Smooth muscle cell (in vitro differentiated cells): ENCODE results near the gene CDK14. TPM values are rescaled to one million over a fixed set of nuclear protein-coding genes. Genes with fewer than 3 reads are reported as not detected.

ENCODE experiments used
- DNase-seq: peaks from one replicate; lab custom pipeline; 2025; ENCODE audit not compliant: unreplicated experiment; lab: John Stamatoyannopoulos, UW
- H2AFZ ChIP-seq: fragments of 200-600 bp; sonication (generic); 2 replicates; pipeline ENCODE4 v1.6.0; 2016; ENCODE audit warnings: antibody characterized with exemption, low read depth, mild to moderate bottlenecking
- H3F3A ChIP-seq: fragments of 200-600 bp; sonication (generic); 2 replicates; pipeline ENCODE4 v1.6.0; 2017; ENCODE audit warnings: antibody characterized with exemption, low read depth
- H3K27ac ChIP-seq: fragments of 200-600 bp; sonication (generic); 2 replicates; pipeline ENCODE4 v1.5.1; 2016; ENCODE audit warnings: low read depth, mild to moderate bottlenecking
- H3K27me3 ChIP-seq: fragments of 200-600 bp; sonication (generic); 2 replicates; pipeline ENCODE4 v1.6.1; 2016; ENCODE audit warnings: low read depth, mild to moderate bottlenecking
- H3K36me3 ChIP-seq: fragments of 200-600 bp; sonication (generic); 2 replicates; pipeline ENCODE4 v1.5.1; 2016; ENCODE audit warnings: low read depth
- H3K4me1 ChIP-seq: fragments of 200-600 bp; sonication (generic); 2 replicates; pipeline ENCODE4 v1.5.1; 2016; ENCODE audit warnings: low read depth
- H3K4me2 ChIP-seq: fragments of 200-600 bp; sonication (generic); 2 replicates; pipeline ENCODE4 v1.6.0; 2016; ENCODE audit warnings: mild to moderate bottlenecking
- H3K4me3 ChIP-seq: fragments of 200-600 bp; sonication (generic); 2 replicates; pipeline ENCODE4 v1.5.1; 2016; ENCODE audit warnings: mild to moderate bottlenecking
- H3K79me2 ChIP-seq: fragments of 200-600 bp; sonication (generic); 2 replicates; pipeline ENCODE4 v1.6.0; 2016; ENCODE audit warnings: low read depth, mild to moderate bottlenecking
- H3K9ac ChIP-seq: fragments of 200-600 bp; sonication (generic); 2 replicates; pipeline ENCODE4 v1.6.0; 2016; ENCODE audit warnings: low read depth
- H3K9me3 ChIP-seq: fragments of 200-600 bp; sonication (generic); replicated peaks from 2 replicates; pipeline ENCODE4 v1.5.1; 2016; ENCODE audit warnings: low read depth
- H4K20me1 ChIP-seq: fragments of 200-600 bp; sonication (generic); 2 replicates; pipeline ENCODE4 v1.6.0; 2016; ENCODE audit warnings: low read depth
- WGBS: methylation state at CpG from one replicate; pipeline ENCODE4 v1.1.7; 2016; ENCODE audit warnings: low lambda C conversion rate; 5-methylcytosine and 5-hydroxymethylcytosine counted together
- polyA plus RNA-seq: library from polyadenylated mRNA; unstranded; fragments of >200 nt; fragmentation: Nextera tagmentation; extraction: Ambion mirVana; gene quantifications from 2 replicates; pipeline ENCODE4 v1.2.1, GENCODE V29; 2016
- total RNA-seq: library from RNA; depleted of rRNA; stranded (reverse); fragments of >200 nt; gene quantifications from 2 replicates; pipeline ENCODE4 v1.2.3, GENCODE V29; 2014
- TF ChIP-seq, protein P1 (sequence below): fragments of 200-600 bp; sonication (generic); IDR thresholded peaks from 2 replicates; pipeline ENCODE4 v1.5.1; 2017; ENCODE audit warnings: borderline replicate concordance, mild to moderate bottlenecking, antibody characterized with exemption; ENCODE audit not compliant: insufficient read depth, poor library complexity, severe bottlenecking

Gene CDK14
- total and polyA plus RNA-seq, 2 experiments from 2014 or later, result 4.1 to 5.3 TPM

GRCh38 chr7:91230100-91230499 is 634.0 kb downstream of the CDK14 start:
- Histone ChIP-seq H3K9me3 (no peaks in the 10 kb centered on the region), H3K9ac (no peak overlapping the region), H2AFZ (no peak overlapping the region), H3K36me3 (no peaks in the 10 kb centered on the region), H3K4me3 (no peak overlapping the region), H3K27ac (no peak overlapping the region), H4K20me1 (no peaks in the 10 kb centered on the region), H3K4me1 (peaks cover 16% of the 10 kb centered on the region), H3F3A (no peaks in the 10 kb centered on the region), H3K4me2 (no peak overlapping the region), H3K27me3 (peaks cover 4% of the 10 kb centered on the region), H3K79me2 (no peaks in the 10 kb centered on the region)
- 91% methylated on average over 2 of the region's 2 CpGs for WGBS
- TF ChIP-seq, protein P1, sequence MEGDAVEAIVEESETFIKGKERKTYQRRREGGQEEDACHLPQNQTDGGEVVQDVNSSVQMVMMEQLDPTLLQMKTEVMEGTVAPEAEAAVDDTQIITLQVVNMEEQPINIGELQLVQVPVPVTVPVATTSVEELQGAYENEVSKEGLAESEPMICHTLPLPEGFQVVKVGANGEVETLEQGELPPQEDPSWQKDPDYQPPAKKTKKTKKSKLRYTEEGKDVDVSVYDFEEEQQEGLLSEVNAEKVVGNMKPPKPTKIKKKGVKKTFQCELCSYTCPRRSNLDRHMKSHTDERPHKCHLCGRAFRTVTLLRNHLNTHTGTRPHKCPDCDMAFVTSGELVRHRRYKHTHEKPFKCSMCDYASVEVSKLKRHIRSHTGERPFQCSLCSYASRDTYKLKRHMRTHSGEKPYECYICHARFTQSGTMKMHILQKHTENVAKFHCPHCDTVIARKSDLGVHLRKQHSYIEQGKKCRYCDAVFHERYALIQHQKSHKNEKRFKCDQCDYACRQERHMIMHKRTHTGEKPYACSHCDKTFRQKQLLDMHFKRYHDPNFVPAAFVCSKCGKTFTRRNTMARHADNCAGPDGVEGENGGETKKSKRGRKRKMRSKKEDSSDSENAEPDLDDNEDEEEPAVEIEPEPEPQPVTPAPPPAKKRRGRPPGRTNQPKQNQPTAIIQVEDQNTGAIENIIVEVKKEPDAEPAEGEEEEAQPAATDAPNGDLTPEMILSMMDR, result no peak
- DNase-seq, result no peak

DNA sequence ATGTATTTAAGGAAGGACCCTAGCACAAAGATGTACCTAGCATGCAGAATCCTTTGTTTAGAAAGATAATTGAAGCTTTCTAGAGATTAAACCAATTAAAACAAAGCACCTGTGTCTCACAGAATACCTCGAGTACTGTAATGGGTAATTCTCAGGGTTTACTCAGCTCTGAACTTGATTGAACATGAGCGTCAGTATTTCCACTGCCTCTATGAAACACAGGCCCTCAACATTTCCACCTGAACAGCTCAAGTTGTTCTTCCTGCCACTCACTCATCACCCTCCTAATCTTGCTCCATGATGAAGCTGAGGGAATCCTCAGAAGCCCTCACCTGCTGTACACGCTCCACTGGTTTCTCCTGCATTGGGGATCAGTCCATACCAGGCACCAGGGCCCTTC is 634.4 kb downstream of the CDK14 start:
- peaks cover 4% of the 10 kb centered on the region for H3K27me3 ChIP-seq
- H4K20me1 ChIP-seq, result no peaks in the 10 kb centered on the region
- H3K27ac ChIP-seq, result no peak overlapping the region
- H2AFZ ChIP-seq, result no peak overlapping the region
- H3K4me1 ChIP-seq, result peaks cover 16% of the 10 kb centered on the region
- H3K9ac ChIP-seq, result no peak overlapping the region
- no peaks in the 10 kb centered on the region for H3K79me2 ChIP-seq
- TF ChIP-seq, protein P1, result no peak
- no peaks in the 10 kb centered on the region for H3K9me3 ChIP-seq
- H3K36me3 ChIP-seq, result no peaks in the 10 kb centered on the region
- H3F3A ChIP-seq, result no peaks in the 10 kb centered on the region
- DNase-seq, result no peak
- H3K4me3 ChIP-seq, result no peak overlapping the region
- H3K4me2 ChIP-seq, result no peak overlapping the region
- 88% methylated on average over 3 of the region's 3 CpGs for WGBS

DNA sequence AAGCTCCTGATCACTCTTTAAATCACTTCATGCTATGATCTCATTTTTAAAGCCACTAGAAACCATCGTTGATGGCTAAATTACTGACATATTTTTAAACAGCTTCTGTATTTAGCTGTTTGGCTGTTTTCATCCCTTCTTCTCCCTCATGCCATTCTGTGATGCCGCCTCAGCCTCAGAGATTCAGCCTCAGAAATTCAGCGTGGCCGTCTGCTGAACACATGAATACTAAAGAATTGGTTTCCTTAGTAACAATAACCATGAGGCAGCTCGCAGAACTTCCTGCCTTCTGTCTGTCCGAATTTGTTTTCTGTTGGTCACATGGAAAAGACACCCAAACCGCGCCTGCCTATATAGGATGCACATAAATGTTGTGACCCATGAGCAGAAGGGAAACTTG is 637.1 kb downstream of the CDK14 start:
- Histone ChIP-seq H3K79me2 (no peaks in the 10 kb centered on the region), H2AFZ (no peak overlapping the region), H4K20me1 (no peaks in the 10 kb centered on the region), H3K27ac (no peak overlapping the region), H3K27me3 (peaks cover 4% of the 10 kb centered on the region), H3K4me2 (no peak overlapping the region), H3K4me3 (no peak overlapping the region), H3K4me1 (peaks cover 12% of the 10 kb centered on the region), H3K9ac (no peak overlapping the region), H3K36me3 (no peaks in the 10 kb centered on the region), H3K9me3 (no peaks in the 10 kb centered on the region), H3F3A (no peaks in the 10 kb centered on the region)
- DNase-seq, result no peak
- 90% methylated on average over 8 of the region's 8 CpGs for WGBS
- TF ChIP-seq, protein P1, result no peak

DNA sequence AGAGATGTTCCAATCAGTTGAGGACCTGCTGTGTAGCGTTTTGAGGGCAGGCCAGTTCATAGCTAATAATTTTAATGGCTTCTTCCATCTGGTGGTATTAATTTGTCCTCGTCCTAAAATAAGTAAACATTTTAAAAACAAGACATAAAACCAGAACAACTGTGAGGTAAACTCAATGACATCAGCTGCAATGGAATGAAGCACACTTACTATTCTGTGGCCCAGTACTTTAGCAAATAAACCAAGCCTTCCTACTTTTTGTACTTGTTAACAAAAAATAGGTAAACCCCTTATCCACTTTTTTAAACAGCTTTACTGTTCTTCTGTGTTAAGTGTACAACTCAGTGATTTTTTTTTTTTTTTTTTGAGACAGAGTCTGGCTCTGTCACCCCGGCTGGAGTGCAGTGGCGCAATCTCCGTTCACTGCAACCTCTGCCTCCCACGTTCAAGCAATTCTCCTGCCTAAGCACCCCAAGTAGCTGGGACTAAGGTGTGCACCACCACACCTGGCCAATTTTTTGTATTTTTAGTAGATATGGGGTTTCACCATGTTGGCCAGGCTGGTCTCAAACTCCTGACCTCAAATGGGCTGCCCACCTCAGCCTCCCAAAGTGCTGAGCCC is 639.2 kb downstream of the CDK14 start:
- no peaks in the 10 kb centered on the region for H3K36me3 ChIP-seq

More for the DNA sequence above, 639.2 kb downstream of the CDK14 start:
- TF ChIP-seq, protein P1, result no peak
- 87% methylated on average over 6 of the region's 6 CpGs for WGBS
- no peak overlapping the region for H3K27ac ChIP-seq
- no peaks in the 10 kb centered on the region for H4K20me1 ChIP-seq
- no peak overlapping the region for H3K4me2 ChIP-seq
- H3K27me3 ChIP-seq, result peaks cover 4% of the 10 kb centered on the region
- H2AFZ ChIP-seq, result no peak overlapping the region
- H3K4me1 ChIP-seq, result no peaks in the 10 kb centered on the region
- H3F3A ChIP-seq, result no peaks in the 10 kb centered on the region
- no peak for DNase-seq
- no peaks in the 10 kb centered on the region for H3K79me2 ChIP-seq
- H3K4me3 ChIP-seq, result no peak overlapping the region
- no peaks in the 10 kb centered on the region for H3K9me3 ChIP-seq
- no peak overlapping the region for H3K9ac ChIP-seq
